ENCODE data around the gene LYST.

- no peak for TF ChIP-seq CTCF (IDR thresholded peaks at IDR 0.05)
- no peak for TF ChIP-seq POLR2A (IDR thresholded peaks at IDR 0.05; ENCODE audit: low read depth)
- TF ChIP-seq POLR2AphosphoS5 (IDR thresholded peaks at IDR 0.05) = no peak
- no peak for TF ChIP-seq EP300 (IDR thresholded peaks at IDR 0.05)
Measured at GRCh38 chr1:235876402-235876841, 9.7 kb upstream of the LYST start.
